ENCODE measurements around the gene CMA1.
"Not testable (repeated sequence)": the region's sequence is repeated elsewhere in the genome, so short reads cannot be mapped to it uniquely, and the experiment has no call there.

The CMA1 gene

GRCh38 chr14:24508155-24508840 is at the start of gene CMA1:
CMA1 (minus strand) TSS chr14:24508265; CDS start chr14:24508235, 30 bp downstream.
- DNase-seq = no peak

GRCh38 chr14:24556756-24557155 is 48.7 kb upstream of the CMA1 start:
- DNase-seq = no peak

- DNase-seq = not testable (repeated sequence)
These were observed 41.0 kb upstream of the CMA1 start for GRCh38 chr14:24549064-24549463.

GRCh38 chr14:24542346-24542936 is 34.4 kb upstream of the CMA1 start:
- DNase-seq = no peak

GRCh38 chr14:24535737-24536136 is 27.7 kb upstream of the CMA1 start:
- DNase-seq = no peak

GRCh38 chr14:24534286-24534685 is 26.2 kb upstream of the CMA1 start:
- no peak for DNase-seq

- DNase-seq = not testable (repeated sequence)
These were observed 18.0 kb upstream of the CMA1 start for GRCh38 chr14:24525877-24526620.

GRCh38 chr14:24518851-24519250 is 10.8 kb upstream of the CMA1 start:
- DNase-seq = no peak

GRCh38 chr14:24514209-24514608 is 6.1 kb upstream of the CMA1 start:
- no peak for DNase-seq

DNA sequence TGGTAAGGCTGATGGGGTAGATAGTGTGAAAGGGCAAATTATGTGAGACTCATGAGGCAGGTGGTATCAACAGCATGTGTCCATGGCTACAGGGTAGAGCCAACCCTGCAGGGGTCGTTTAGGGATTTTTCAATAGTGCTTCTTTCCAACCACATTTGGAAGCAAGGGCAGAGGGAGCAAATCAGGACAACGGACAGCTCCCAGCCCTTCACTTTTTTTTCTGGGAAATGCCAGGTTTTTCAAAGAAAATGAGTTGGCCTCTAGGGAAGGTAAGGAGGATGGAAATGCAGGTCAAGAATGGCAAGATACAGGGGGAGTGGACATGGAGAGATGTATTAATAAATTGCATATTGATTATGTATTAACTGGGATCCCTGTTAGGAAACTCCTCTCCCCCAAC is 4.9 kb upstream of the CMA1 start:
- no peak for DNase-seq

GRCh38 chr14:24506443-24506842 is 1.6 kb downstream of the CMA1 start:
- DNase-seq = no peak

DNA sequence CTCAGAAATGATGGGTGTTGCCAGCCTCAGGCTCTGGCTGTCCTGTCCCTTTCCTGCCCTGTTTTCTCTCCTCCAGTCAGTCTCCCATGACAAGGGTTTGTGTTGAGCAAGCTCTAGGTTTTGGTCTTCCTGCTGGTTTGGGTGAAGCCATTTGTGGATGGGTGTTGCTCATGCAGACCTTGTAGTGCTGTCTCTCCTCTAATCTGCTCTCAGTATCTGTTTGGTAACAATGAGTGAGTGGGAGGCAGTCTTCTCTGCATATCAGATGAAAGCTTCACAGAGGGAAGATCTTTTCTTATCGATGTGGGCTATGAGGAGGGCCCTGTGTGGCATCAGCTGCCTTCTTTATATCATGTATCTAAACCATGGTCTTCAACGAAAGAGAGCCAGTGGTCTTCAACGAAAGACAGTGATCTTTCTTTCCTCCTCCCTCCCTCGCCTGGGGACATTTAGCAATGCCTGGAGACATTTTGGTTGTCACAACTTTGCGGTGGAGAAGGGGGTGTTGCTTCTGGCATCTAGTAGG is 3.6 kb downstream of the CMA1 start:
- DNase-seq = no peak

DNA sequence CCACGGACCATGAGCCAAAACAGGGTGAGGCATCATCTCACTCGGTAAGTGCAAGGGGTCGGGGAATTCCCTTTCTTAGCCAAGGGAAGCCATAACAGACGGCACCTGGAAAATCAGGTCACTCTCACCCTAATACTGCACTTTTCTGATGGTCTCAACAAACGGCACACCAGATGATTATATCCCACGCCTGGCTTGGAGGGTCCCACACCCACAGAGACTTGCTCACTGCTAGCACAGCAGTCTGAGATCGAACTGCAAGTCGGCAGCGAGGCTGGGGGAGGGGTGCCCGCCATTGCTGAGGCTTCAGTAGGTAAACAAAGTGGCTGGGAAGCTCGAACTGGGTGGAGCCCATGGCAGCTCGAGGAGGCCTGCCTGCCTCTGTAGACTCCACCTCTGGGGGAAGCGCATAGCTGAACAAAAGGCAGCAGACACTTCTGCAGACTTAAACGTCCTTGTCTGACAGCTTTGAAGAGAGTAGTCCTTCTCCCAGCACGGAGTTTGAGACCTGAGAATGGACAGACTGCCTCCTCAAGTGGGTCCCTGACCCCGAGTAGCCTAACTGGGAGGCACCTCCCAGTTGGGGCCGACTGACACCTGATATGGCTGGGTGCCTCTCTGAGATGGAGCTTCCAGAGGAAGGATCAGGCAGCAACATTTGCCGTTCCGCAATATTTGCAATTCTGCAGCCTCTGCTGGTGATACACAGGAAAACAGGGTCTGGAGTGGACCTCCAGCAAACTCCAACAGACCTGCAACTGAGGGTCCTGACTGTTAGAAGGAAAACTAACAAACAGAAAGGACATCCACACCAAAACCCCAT is 16.3 kb downstream of the CMA1 start:
- DNase-seq = not testable (repeated sequence)

DNA sequence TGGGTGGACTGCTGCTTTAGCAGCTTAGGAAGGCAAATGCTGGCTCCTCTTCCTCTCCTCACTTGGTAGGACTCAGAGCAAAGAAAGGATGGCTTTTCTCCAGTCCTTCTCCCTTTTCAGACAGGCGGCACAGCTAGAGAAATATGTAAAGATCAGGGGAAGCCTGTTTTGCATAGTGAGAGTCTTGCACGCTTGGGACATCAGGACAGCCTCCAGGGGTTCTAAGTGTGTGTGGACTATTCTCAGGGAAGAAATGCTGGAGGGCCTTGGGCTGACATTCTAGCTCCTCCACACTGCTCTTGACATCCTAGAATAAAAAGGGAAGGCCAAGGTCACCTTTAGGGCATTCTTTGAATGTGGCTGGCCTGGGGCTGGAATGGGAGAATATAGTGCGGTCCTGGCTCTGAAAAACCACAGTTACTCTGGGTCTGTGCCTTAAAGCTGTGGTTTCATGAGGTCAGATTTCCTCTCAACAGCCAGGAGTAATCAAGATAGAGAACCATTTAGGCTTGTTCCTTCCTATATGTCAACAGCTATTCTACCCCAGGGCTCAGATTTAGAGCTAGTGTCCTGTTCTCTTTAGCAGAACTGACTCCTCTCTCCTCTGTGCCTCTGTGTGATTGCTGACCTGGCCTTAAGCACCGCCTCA is 24.3 kb downstream of the CMA1 start:
- no peak for DNase-seq

DNA sequence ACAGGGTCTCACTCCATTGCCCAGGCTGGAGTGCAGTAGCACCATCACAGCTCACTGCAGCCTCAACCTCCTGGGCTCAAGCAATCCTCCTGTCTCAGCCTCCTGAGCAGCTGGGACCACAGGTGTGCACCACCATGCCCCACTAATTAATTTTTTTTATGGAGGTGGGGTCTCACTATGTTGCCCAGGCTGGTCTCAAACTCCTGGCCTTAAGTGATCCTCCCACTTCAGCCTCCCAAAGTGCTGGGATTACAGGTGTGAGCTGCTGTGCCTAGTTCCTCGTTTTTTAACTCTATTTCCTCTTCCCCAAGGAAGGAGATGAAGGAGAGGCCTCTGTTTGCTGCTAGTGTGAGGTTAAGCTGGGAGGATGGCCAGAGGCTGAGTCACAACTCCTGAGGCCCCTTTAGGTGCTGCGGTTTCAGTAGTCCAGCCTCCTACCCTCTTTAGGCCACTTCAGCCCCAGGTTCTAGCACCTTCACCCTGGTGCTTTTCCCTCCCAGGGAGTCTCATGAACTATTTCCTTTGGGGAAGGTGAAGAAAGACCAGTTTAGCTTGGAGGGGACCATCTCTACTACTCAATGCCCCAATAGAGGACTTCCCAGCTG is 25.3 kb downstream of the CMA1 start:
- not testable (repeated sequence) for DNase-seq

- peak; percentile 20 for DNase-seq
These were observed 26.3 kb downstream of the CMA1 start for GRCh38 chr14:24481622-24482324.

GRCh38 chr14:24479999-24480398 is 28.1 kb downstream of the CMA1 start:
- DNase-seq = not testable (repeated sequence)

DNA sequence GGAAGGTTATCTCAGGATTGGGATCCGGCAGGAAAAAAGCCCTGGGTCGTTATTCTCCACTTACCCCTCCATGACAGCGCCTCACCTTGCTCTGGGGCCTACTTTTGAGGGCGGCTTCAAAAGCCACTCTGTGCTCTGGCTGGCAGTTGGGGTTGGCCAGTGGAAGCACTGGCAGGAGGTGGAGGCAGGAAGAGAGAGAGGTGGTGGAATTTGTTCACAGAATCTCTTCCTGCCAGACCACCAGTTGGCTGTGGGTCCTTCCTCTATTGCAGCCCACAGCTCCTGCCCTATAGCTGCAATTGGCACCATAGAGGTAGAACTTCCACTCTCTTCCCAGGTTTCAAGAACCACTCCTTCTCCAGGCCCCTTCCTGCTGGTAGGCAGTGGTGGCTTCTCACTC is 32.8 kb downstream of the CMA1 start:
- no peak for DNase-seq

DNA sequence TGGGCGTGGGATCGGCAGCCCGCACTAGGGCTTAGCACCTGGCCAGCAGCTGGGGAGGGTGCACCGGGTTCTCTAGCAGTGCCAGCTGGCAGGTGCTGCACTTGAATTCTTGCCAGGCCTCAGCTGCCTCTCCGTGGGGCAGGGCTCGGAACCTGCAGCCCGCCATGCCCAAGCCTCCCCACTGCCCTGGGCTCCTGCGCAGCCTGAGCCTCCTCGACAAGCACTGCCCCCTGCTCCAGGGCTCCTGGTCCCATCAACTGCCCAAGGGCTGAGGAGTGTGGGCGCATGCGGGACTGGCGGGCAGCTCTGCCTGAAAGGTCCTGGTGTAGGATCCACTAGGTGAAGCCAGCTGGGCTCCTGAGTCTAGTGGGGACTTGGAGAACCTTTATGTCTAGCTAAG is 34.9 kb downstream of the CMA1 start:
- DNase-seq = no peak

DNA sequence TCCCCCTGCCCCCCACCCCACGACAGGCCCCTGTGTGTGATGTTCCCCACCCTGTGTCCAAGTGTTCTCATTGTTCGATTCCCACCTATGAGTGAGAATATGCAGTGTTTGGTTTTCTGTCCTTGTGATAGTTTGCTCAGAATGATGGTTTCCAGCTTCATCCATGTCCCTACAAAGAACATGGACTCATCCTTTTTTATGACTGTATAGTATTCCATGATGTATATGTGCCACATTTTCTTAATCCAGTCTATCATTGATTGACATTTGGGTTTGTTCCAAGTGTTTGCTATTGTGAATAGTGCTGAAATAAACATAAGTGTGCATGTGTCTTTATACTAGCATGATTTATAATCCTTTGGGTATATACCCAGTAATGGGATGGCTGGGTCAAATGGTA is 37.6 kb downstream of the CMA1 start:
- DNase-seq = not testable (repeated sequence)

DNA sequence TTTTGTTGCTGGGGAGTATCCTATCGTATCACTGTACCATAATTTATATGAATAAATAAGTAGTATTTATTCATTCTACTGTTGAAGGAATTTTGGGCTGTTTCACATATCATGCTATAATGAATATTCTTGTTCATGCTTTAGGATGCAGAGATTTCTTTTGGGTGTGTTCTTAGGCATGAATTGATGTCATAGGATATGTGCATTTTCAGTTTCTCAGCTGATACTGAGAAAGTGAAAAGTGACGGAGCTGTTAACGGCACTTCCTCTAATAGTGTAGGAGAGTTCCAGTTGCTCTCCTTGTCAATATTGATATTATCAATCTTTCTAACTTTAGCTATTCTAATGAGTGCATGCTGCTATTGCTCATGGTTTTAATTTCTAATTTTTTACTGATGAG is 42.3 kb downstream of the CMA1 start:
- DNase-seq = no peak
